HEK293 (cell line): ENCODE data around the gene ATP6V0E2.

ENCODE experiments used
- CTCF ChIA-PET: fragments of 350-600 bp; formaldehyde crosslinking; extraction: SDS; loops from one replicate; lab custom pipeline; 2021; ENCODE audit warnings: antibody characterized with exemption; lab: Yijun Ruan, JAX
- POLR2A ChIA-PET: fragments of 300-600 bp; formaldehyde crosslinking; extraction: SDS; loops from one replicate; lab custom pipeline; 2020; ENCODE audit warnings: antibody characterized with exemption, inconsistent platforms; lab: Yijun Ruan, JAX
- H3K27ac ChIP-seq: fragments of 200-500 bp; sonication (Bioruptor generic); 2 replicates; pipeline ENCODE4 v1.5.1; 2014; ENCODE audit warnings: low read depth, low read length, control low read depth, inconsistent platforms; ENCODE audit errors: extremely low read depth
- H3K36me3 ChIP-seq, 2 experiments: fragments of 200-500 bp in 1 of 2; sonication (Bioruptor generic) in 1 of 2; 1 replicate in 1 of 2; 2 replicates in 1 of 2; pipeline ENCODE4 v1.5.1; 2014 to 2017; ENCODE audit warnings: inconsistent platforms in 2 of 2, low read length in 2 of 2; ENCODE audit not compliant: control insufficient read depth in 2 of 2, insufficient read depth in 1 of 2
- H3K4me1 ChIP-seq: fragments of 200-500 bp; sonication (Bioruptor generic); 2 replicates; pipeline ENCODE4 v1.5.1; 2014; ENCODE audit warnings: mild to moderate bottlenecking, low read length, inconsistent platforms; ENCODE audit not compliant: control insufficient read depth, insufficient read depth
- H3K4me3 ChIP-seq: 2 replicates; pipeline ENCODE4 v1.5.1; 2011; ENCODE audit warnings: low read depth, mild to moderate bottlenecking, control low read depth, low read length, moderate library complexity
- H3K9me3 ChIP-seq: fragments of 200-500 bp; sonication (Bioruptor generic); 2 replicates; pipeline ENCODE4 v1.5.1; 2014; ENCODE audit warnings: low read depth, low read length, inconsistent platforms; ENCODE audit not compliant: control insufficient read depth, insufficient read depth
- OSR2 ChIP-seq: fragments of 450-650 bp; formaldehyde crosslinking; IDR thresholded peaks from 2 replicates; pipeline ENCODE4 v1.5.1; 2016; ENCODE audit warnings: missing biosample characterization, missing genetic modification characterization
- SCRT2 ChIP-seq: fragments of 450-650 bp; formaldehyde crosslinking; IDR thresholded peaks from 2 replicates; pipeline ENCODE4 v1.5.1; 2016; ENCODE audit warnings: missing biosample characterization, missing genetic modification characterization
- SP7 ChIP-seq: fragments of 450-650 bp; formaldehyde crosslinking; IDR thresholded peaks from 2 replicates; pipeline ENCODE4 v1.5.1; 2016; ENCODE audit warnings: missing biosample characterization, missing genetic modification characterization
- ZBTB48 ChIP-seq: fragments of 450-650 bp; formaldehyde crosslinking; IDR thresholded peaks from 2 replicates; pipeline ENCODE4 v1.5.1; 2016; ENCODE audit warnings: missing biosample characterization, missing genetic modification characterization
- ZFP69B ChIP-seq: fragments of 450-650 bp; formaldehyde crosslinking; IDR thresholded peaks from 2 replicates; pipeline ENCODE4 v1.5.1; 2016; ENCODE audit warnings: missing biosample characterization, missing genetic modification characterization
- ZNF175 ChIP-seq: fragments of 450-650 bp; formaldehyde crosslinking; IDR thresholded peaks from 2 replicates; pipeline ENCODE4 v1.5.1; 2016; ENCODE audit warnings: missing biosample characterization, missing genetic modification characterization
- ZNF202 ChIP-seq: fragments of 450-650 bp; formaldehyde crosslinking; IDR thresholded peaks from 2 replicates; pipeline ENCODE4 v1.5.1; 2016; ENCODE audit warnings: missing biosample characterization, missing genetic modification characterization, borderline replicate concordance
- ZNF311 ChIP-seq: fragments of 450-650 bp; formaldehyde crosslinking; IDR thresholded peaks from 2 replicates; pipeline ENCODE4 v1.5.1; 2017; ENCODE audit warnings: missing biosample characterization, missing genetic modification characterization, borderline replicate concordance
- ZNF558 ChIP-seq: fragments of 450-650 bp; formaldehyde crosslinking; IDR thresholded peaks from 2 replicates; pipeline ENCODE4 v1.5.1; 2016; ENCODE audit warnings: missing biosample characterization, missing genetic modification characterization
- ZNF664 ChIP-seq: fragments of 450-650 bp; formaldehyde crosslinking; IDR thresholded peaks from 2 replicates; pipeline ENCODE4 v1.5.1; 2016; ENCODE audit warnings: missing biosample characterization, missing genetic modification characterization
- ZNF776 ChIP-seq: fragments of 450-650 bp; formaldehyde crosslinking; IDR thresholded peaks from 2 replicates; pipeline ENCODE4 v1.5.0; 2017; ENCODE audit warnings: missing biosample characterization, missing genetic modification characterization, borderline replicate concordance
- ZNF777 ChIP-seq: fragments of 450-650 bp; formaldehyde crosslinking; IDR thresholded peaks from 2 replicates; pipeline ENCODE4 v1.5.1; 2017; ENCODE audit warnings: missing biosample characterization, missing genetic modification characterization, borderline replicate concordance
- TF ChIP-seq, protein P1 (sequence below): fragments of 450-650 bp; formaldehyde crosslinking; IDR thresholded peaks from 2 replicates; pipeline ENCODE4 v1.5.1; 2016; ENCODE audit warnings: missing biosample characterization, missing genetic modification characterization
- TF ChIP-seq, protein P2 (sequence below): fragments of 450-650 bp; formaldehyde crosslinking; IDR thresholded peaks from 2 replicates; pipeline ENCODE4 v1.5.1; 2016; ENCODE audit warnings: missing biosample characterization, missing genetic modification characterization
- TF ChIP-seq, protein P3 (sequence below): fragments of 450-650 bp; formaldehyde crosslinking; IDR thresholded peaks from 2 replicates; pipeline ENCODE4 v1.5.1; 2016; ENCODE audit warnings: missing biosample characterization, missing genetic modification characterization
- TF ChIP-seq, protein P4 (sequence below): fragments of 450-650 bp; formaldehyde crosslinking; IDR thresholded peaks from 2 replicates; pipeline ENCODE4 v1.5.1; 2017; ENCODE audit warnings: missing biosample characterization, missing genetic modification characterization
- TF ChIP-seq, protein P5 (sequence below): fragments of 450-650 bp; formaldehyde crosslinking; IDR thresholded peaks from 2 replicates; pipeline ENCODE4; 2016; ENCODE audit warnings: missing biosample characterization, missing genetic modification characterization

ATP6V0E2 gene

DNA sequence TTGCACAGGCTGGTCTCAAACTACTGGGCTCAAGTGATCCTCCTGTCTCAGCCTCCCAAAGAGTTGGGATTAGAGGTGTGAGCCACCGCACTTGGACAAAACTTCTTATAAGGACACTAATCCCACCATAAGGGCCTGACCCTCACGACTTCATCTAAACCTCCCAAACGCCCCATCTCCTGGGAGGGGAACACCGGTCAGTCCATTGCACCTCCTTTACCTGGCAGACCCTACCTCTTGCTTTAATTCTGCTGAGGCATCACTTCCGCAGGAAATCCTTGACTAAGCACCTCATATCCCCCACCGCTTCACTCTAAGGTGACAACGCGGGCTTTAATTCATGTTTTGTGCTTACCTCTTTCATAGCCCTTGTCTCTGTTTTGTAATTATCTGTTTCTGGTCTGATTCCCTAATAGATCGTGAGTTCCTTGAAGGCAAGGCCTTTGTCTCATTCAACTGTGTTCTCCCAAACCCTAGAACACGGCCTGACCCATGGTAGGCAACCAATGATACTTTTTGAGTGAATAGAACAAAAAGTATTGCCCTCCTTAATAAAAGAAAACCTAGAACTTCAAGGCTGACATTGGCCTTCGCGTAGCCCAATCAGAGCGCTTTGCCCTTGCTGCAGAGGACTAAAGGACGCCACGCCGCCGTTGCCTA lies 36.1 kb upstream of the ATP6V0E2 start:
- H3K36me3 ChIP-seq: no peaks in the 10 kb centered on the region
- no peak overlapping the region for H3K27ac ChIP-seq
- H3K9me3 ChIP-seq: no peaks in the 10 kb centered on the region
- CTCF ChIA-PET: interaction anchor here (0.6 to 0.7 kb wide), 4 partner anchors 27 to 1611 kb away, joined by 3 to 4 read pairs (median 3); no protein-coding TSS in a partner anchor
- no peak overlapping the region for H3K4me3 ChIP-seq
- POLR2A ChIA-PET: interaction anchor here (0.7 to 2.9 kb wide), 8 partner anchors 11 to 66 kb away, joined by 3 to 28 read pairs (median 3); no protein-coding TSS in a partner anchor
- TF ChIP-seq ZNF776 (tag by site-specific recombination): no peak
- TF ChIP-seq, protein P1, sequence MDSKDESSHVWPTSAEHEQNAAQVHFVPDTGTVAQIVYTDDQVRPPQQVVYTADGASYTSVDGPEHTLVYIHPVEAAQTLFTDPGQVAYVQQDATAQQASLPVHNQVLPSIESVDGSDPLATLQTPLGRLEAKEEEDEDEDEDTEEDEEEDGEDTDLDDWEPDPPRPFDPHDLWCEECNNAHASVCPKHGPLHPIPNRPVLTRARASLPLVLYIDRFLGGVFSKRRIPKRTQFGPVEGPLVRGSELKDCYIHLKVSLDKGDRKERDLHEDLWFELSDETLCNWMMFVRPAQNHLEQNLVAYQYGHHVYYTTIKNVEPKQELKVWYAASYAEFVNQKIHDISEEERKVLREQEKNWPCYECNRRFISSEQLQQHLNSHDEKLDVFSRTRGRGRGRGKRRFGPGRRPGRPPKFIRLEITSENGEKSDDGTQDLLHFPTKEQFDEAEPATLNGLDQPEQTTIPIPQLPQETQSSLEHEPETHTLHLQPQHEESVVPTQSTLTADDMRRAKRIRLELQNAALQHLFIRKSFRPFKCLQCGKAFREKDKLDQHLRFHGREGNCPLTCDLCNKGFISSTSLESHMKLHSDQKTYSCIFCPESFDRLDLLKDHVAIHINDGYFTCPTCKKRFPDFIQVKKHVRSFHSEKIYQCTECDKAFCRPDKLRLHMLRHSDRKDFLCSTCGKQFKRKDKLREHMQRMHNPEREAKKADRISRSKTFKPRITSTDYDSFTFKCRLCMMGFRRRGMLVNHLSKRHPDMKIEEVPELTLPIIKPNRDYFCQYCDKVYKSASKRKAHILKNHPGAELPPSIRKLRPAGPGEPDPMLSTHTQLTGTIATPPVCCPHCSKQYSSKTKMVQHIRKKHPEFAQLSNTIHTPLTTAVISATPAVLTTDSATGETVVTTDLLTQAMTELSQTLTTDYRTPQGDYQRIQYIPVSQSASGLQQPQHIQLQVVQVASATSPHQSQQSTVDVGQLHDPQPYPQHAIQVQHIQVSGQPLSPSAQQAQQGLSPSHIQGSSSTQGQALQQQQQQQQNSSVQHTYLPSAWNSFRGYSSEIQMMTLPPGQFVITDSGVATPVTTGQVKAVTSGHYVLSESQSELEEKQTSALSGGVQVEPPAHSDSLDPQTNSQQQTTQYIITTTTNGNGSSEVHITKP: no peak
- TF ChIP-seq ZFP69B (tag by site-specific recombination): no peak
- TF ChIP-seq, protein P2, sequence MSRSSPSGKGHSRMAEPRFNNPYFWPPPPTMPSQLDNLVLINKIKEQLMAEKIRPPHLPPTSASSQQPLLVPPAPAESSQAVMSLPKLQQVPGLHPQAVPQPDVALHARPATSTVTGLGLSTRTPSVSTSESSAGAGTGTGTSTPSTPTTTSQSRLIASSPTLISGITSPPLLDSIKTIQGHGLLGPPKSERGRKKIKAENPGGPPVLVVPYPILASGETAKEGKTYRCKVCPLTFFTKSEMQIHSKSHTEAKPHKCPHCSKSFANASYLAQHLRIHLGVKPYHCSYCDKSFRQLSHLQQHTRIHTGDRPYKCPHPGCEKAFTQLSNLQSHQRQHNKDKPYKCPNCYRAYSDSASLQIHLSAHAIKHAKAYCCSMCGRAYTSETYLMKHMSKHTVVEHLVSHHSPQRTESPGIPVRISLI (tag by site-specific recombination): no peak
- no peak for TF ChIP-seq OSR2 (tag by site-specific recombination)
- no peak for TF ChIP-seq ZNF664 (tag by site-specific recombination)
- TF ChIP-seq, protein P3, sequence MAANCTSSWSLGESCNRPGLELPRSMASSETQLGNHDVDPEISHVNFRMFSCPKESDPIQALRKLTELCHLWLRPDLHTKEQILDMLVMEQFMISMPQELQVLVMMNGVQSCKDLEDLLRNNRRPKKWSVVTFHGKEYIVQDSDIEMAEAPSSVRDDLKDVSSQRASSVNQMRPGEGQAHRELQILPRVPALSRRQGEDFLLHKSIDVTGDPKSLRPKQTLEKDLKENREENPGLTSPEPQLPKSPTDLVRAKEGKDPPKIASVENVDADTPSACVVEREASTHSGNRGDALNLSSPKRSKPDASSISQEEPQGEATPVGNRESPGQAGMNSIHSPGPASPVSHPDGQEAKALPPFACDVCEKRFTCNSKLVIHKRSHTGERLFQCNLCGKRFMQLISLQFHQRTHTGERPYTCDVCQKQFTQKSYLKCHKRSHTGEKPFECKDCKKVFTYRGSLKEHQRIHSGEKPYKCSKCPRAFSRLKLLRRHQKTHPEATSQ (tag by site-specific recombination): no peak
- TF ChIP-seq, protein P4, sequence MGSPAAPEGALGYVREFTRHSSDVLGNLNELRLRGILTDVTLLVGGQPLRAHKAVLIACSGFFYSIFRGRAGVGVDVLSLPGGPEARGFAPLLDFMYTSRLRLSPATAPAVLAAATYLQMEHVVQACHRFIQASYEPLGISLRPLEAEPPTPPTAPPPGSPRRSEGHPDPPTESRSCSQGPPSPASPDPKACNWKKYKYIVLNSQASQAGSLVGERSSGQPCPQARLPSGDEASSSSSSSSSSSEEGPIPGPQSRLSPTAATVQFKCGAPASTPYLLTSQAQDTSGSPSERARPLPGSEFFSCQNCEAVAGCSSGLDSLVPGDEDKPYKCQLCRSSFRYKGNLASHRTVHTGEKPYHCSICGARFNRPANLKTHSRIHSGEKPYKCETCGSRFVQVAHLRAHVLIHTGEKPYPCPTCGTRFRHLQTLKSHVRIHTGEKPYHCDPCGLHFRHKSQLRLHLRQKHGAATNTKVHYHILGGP: no peak
- TF ChIP-seq SCRT2 (tag by site-specific recombination): no peak
- no peak for TF ChIP-seq ZNF558 (tag by site-specific recombination)
- no peak for TF ChIP-seq ZNF202 (tag by site-specific recombination)
- TF ChIP-seq ZBTB48 (tag by site-specific recombination): no peak
- no peak for TF ChIP-seq SP7 (tag by site-specific recombination)
- TF ChIP-seq, protein P5, sequence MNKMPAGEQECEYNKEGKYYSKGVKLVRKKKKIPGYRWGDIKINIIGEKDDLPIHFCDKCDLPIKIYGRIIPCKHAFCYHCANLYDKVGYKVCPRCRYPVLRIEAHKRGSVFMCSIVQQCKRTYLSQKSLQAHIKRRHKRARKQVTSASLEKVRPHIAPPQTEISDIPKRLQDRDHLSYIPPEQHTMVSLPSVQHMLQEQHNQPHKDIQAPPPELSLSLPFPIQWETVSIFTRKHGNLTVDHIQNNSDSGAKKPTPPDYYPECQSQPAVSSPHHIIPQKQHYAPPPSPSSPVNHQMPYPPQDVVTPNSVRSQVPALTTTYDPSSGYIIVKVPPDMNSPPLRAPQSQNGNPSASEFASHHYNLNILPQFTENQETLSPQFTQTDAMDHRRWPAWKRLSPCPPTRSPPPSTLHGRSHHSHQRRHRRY (tag by site-specific recombination): no peak
- no peak for TF ChIP-seq ZNF777 (tag by site-specific recombination)
- no peak for TF ChIP-seq ZNF175
- no peak for TF ChIP-seq ZNF311 (tag by site-specific recombination)
- TF ChIP-seq, all 188 proteins: peak for 0
- no peaks in the 10 kb centered on the region for H3K4me1 ChIP-seq
